ENCODE results near the gene SLC34A1.

SLC34A1 gene

DNA sequence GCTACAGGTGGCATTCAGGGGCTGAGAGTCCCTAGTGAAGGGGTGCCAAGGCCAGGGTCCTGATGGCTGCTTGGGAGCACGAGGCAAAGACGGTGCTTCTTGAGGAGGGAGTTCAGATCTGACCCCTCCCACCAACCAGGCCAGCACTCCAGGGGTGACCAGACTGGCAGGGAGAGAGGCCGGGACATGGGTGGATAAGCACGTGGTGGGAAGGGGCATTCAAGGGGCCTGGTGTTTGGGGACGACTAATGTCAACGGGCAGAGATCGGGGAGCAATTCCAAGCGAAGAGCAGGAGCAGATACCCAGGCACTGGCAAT, 22.0 kb upstream of the SLC34A1 start:
- no peak for TF ChIP-seq EZH2 (IDR thresholded peaks at IDR 0.05; ENCODE audit: borderline replicate concordance, low read depth, low read length, severe bottlenecking)
- TF ChIP-seq, protein P1, sequence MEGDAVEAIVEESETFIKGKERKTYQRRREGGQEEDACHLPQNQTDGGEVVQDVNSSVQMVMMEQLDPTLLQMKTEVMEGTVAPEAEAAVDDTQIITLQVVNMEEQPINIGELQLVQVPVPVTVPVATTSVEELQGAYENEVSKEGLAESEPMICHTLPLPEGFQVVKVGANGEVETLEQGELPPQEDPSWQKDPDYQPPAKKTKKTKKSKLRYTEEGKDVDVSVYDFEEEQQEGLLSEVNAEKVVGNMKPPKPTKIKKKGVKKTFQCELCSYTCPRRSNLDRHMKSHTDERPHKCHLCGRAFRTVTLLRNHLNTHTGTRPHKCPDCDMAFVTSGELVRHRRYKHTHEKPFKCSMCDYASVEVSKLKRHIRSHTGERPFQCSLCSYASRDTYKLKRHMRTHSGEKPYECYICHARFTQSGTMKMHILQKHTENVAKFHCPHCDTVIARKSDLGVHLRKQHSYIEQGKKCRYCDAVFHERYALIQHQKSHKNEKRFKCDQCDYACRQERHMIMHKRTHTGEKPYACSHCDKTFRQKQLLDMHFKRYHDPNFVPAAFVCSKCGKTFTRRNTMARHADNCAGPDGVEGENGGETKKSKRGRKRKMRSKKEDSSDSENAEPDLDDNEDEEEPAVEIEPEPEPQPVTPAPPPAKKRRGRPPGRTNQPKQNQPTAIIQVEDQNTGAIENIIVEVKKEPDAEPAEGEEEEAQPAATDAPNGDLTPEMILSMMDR (IDR thresholded peaks at IDR 0.05; ENCODE audit: borderline replicate concordance, extremely low read depth, low read length, poor library complexity, severe bottlenecking), result no peak
- Histone ChIP-seq H3K36me3 (ENCODE audit: insufficient read depth, low read length) (no peaks in the 10 kb centered on the region), H3K4me2 (ENCODE audit: insufficient read depth, low read length) (no peak overlapping the region), H2AFZ (ENCODE audit: low read depth, low read length) (no peak overlapping the region), H4K20me1 (ENCODE audit: insufficient read depth, low read length) (no peaks in the 10 kb centered on the region), H3K79me2 (ENCODE audit: insufficient read depth, low read length) (no peaks in the 10 kb centered on the region), H3K9me3 (ENCODE audit: insufficient read depth, low read length, severe bottlenecking) (no peaks in the 10 kb centered on the region), H3K27ac (ENCODE audit: low read length) (no peak overlapping the region), H3K9ac (ENCODE audit: low read depth, low read length) (no peak overlapping the region), H3K27me3 (ENCODE audit: insufficient read depth, low read length, poor library complexity) (no peaks in the 10 kb centered on the region), H3K4me3 (ENCODE audit: low read depth in 1 of 2, low read length in 2 of 2) (no peak overlapping the region), H3K4me1 (ENCODE audit: insufficient read depth, low read length) (peaks cover 27% of the 10 kb centered on the region)
- DNase-seq, result no peak
- no peak for ATAC-seq (ENCODE audit: insufficient read depth, low read depth)

DNA sequence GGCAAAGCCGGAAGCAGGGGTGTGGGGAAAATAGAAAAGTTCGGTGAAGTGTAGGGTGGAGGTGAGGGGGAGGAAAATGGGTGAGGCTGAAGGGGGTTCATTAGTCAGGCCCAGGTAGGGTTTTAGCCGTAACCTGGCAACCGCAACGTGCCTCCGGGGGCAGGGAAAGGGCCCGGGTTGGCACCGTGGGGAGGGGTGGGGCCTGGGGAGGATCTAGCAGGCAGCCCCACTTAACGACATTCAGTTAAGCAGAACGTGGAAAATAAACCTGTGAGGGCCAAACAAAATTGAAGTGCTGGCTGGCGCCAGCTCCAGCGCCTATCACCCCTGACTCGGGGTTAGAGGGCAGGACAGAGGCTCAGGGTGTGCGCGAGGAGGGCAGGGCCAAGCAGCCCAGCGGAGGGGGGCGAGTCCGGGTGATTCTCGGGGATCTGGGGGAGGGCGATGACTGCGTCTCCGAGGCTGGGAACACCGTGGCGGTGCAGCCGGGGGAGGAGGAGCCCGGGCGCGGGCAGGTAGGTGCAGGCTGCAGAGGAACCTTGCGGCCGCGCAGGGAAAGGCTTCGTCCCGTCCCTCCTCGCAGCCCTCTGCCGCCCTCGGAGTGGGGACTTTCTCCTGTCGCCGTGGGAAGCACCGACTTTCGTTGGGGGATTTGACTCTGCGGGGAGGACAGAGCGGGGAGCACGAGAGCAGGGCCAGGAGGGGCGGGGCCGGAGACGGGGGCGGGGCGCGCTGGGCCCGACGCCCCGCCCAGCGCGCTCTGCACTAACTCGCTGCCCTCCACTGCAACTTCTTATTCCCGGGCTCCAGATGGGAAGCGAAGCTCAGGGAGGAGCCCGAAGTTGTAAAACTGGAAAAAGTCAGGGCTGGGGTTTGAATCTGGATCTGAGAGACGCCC, 21.4 kb upstream of the SLC34A1 start:
- peak; percentile 48; the same call in 1 of the 3 replicates for ATAC-seq (ENCODE audit: insufficient read depth, low read depth)
- Histone ChIP-seq H3K4me1 (ENCODE audit: insufficient read depth, low read length) (peaks cover 21% of the 10 kb centered on the region), H3K27ac (ENCODE audit: low read length) (no peak overlapping the region), H3K9ac (ENCODE audit: low read depth, low read length) (no peak overlapping the region; the same call in 1 of the 2 replicates), H3K27me3 (ENCODE audit: insufficient read depth, low read length, poor library complexity) (no peaks in the 10 kb centered on the region), H3K4me2 (ENCODE audit: insufficient read depth, low read length) (peak overlapping the region; percentile 49), H3K36me3 (ENCODE audit: insufficient read depth, low read length) (no peaks in the 10 kb centered on the region), H4K20me1 (ENCODE audit: insufficient read depth, low read length) (no peaks in the 10 kb centered on the region), H3K79me2 (ENCODE audit: insufficient read depth, low read length) (no peaks in the 10 kb centered on the region), H3K4me3 (ENCODE audit: low read depth in 1 of 2, low read length in 2 of 2) (no peak overlapping the region; a peak in 1 of 4 replicates), H2AFZ (ENCODE audit: low read depth, low read length) (no peak overlapping the region), H3K9me3 (ENCODE audit: insufficient read depth, low read length, severe bottlenecking) (no peaks in the 10 kb centered on the region)
- peak; percentile 28 for DNase-seq
- no peak for TF ChIP-seq EZH2 (IDR thresholded peaks at IDR 0.05; ENCODE audit: borderline replicate concordance, low read depth, low read length, severe bottlenecking)
- TF ChIP-seq, protein P1 (IDR thresholded peaks at IDR 0.05; ENCODE audit: borderline replicate concordance, extremely low read depth, low read length, poor library complexity, severe bottlenecking), result no peak

DNA sequence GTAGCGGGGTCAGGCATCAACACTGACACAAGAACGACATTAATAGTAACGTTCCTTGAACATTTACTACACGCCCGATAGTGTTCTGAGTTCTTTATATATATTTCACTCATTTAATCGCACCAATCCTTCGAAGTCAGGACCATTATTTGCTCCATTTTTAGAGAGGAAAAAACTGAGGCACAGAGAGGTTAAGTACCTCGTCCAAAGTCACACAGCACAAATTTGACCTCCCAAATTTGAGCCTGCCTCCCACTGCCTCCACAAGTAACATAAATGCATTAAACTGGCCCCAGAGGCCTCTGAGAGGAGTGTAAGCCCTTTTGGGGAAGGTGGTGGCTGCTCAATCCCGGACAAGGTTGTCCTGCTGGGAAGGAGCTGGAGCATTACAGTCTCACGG, 20.7 kb upstream of the SLC34A1 start:
- no peaks in the 10 kb centered on the region for H3K79me2 ChIP-seq (ENCODE audit: insufficient read depth, low read length)
- no peaks in the 10 kb centered on the region for H4K20me1 ChIP-seq (ENCODE audit: insufficient read depth, low read length)
- H3K4me1 ChIP-seq (ENCODE audit: insufficient read depth, low read length), result peaks cover 14% of the 10 kb centered on the region
- peak overlapping the region; percentile 49 for H3K4me2 ChIP-seq (ENCODE audit: insufficient read depth, low read length)
- no peak for DNase-seq
- no peaks in the 10 kb centered on the region for H3K36me3 ChIP-seq (ENCODE audit: insufficient read depth, low read length)
- H3K9me3 ChIP-seq (ENCODE audit: insufficient read depth, low read length, severe bottlenecking), result no peaks in the 10 kb centered on the region
- no peaks in the 10 kb centered on the region for H3K27me3 ChIP-seq (ENCODE audit: insufficient read depth, low read length, poor library complexity)
- H3K4me3 ChIP-seq (ENCODE audit: low read depth in 1 of 2, low read length in 2 of 2), result no peak overlapping the region
- TF ChIP-seq EZH2 (IDR thresholded peaks at IDR 0.05; ENCODE audit: borderline replicate concordance, low read depth, low read length, severe bottlenecking), result no peak
- TF ChIP-seq, protein P1 (IDR thresholded peaks at IDR 0.05; ENCODE audit: borderline replicate concordance, extremely low read depth, low read length, poor library complexity, severe bottlenecking), result no peak
- no peak overlapping the region; the same call in 1 of the 2 replicates for H3K9ac ChIP-seq (ENCODE audit: low read depth, low read length)
- no peak for ATAC-seq (ENCODE audit: insufficient read depth, low read depth)
- no peak overlapping the region for H3K27ac ChIP-seq (ENCODE audit: low read length)
- no peak overlapping the region for H2AFZ ChIP-seq (ENCODE audit: low read depth, low read length)

All from DND-41 (cell line).